ENCODE data around the gene EDC3.
"Not testable (repeated sequence)": the region's sequence is repeated elsewhere in the genome, so short reads cannot be mapped to it uniquely, and the experiment has no call there.

Gene EDC3

GRCh38 chr15:74695597-74696397, at the start of gene EDC3:
Gene EDC3 (minus strand): TSS chr15:74696024. CDS start chr15:74675124, 20,900 bp downstream.
- peak; percentile 31 to 90 (median 75) for DNase-seq

- DNase-seq, result no peak
Observed at GRCh38 chr15:74742422-74742821, 46.6 kb upstream of the EDC3 start.

GRCh38 chr15:74738239-74738638, 42.4 kb upstream of the EDC3 start:
- DNase-seq, result not testable (repeated sequence)

GRCh38 chr15:74735305-74735704, 39.5 kb upstream of the EDC3 start:
- DNase-seq, result no peak

DNA sequence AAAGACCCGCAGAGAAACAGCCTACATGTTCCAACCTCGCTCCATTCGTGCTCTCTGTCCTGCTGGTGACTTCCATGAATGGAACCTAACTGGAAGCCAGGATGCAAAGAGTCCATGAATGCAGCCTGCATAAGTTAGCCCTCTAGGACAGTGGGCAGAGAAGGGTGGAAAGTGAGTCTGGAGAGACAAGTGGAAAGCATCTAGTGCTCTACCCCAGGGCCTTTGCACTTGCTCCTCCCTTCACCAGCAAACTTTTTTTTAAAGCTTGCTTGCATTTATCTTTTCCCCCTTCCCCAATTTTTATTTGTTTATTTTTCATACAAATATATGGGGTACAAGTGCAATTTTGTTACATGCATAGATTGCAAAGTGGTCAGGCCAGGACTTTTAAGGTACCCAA, 37.4 kb upstream of the EDC3 start:
- no peak for DNase-seq

- DNase-seq, result no peak
Observed at GRCh38 chr15:74732846-74733245, 37.0 kb upstream of the EDC3 start.

DNA sequence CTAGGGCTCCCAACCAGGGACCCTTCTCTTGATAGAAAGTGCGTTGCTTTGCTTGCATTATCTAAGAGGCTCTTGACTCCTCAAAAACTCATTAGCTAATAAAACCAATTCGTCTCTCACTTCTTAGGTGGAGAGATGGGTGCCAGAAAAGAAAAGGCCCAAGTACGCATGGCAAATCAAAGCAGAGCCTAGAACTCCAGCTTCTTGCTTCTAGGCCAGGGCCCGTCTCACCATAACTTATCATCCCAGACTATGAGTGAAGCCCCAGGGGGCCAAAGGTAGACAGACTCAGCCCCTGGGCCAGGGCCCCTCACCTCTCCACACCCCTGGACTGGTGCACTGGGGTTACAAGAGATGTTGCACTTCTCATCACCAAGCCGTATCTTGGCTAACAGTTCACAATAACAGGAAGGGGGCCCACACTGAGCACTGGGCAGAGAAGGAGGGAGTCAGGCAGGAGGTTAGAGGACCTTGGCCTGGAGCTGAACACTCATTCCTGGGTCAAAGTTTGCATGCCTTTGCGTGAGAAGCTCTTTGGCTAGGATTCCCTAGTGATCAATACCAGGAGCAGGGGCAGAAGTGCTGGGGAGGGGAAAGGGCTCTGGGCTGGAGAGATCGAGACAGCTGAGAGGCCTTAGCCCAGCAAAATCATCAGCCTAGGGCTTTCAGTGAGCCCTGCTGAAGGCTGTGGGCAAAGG, 34.9 kb upstream of the EDC3 start:
- DNase-seq, result no peak

GRCh38 chr15:74729372-74729771, 33.5 kb upstream of the EDC3 start:
- not testable (repeated sequence) for DNase-seq

GRCh38 chr15:74728699-74729098, 32.9 kb upstream of the EDC3 start:
- not testable (repeated sequence) for DNase-seq

DNA sequence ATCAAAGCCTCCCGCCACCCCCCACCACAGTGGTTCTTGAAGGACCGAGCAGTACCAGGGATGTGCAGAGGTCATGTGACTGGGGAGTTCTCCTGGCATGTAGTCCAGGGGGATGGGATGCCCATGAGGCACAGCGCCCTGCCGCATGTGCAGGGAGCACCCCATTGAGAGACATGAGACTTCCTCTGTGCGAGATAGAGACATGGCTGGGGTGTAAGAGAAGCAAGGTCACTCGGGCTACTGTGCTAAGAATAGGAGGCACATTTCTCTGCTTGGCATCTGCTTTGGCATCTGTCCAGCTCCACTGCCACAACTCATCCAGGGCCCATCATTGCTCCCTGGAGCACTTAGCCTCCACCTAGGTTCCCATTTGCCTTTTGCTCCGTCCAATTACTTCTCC, 31.9 kb upstream of the EDC3 start:
- DNase-seq, result no peak

DNA sequence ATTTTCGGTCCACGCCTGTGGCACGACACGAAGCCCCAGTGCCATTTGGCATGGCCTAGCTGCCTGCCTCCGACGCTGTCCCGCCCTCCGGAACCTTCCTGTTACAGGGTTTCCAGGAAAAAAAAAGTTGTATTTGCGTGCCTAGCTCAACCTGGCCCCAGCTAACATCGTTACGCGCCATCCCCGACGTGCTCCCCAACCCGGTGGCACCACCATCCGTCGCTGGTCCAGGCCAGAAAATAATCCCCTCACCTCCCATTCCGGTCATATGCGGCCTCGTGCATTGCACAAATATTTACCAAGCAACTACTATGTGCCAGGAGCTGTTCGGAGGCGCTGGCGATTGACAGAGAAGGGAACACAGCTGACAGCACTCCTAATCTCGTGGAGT, 30.9 kb upstream of the EDC3 start:
- DNase-seq, result no peak

DNA sequence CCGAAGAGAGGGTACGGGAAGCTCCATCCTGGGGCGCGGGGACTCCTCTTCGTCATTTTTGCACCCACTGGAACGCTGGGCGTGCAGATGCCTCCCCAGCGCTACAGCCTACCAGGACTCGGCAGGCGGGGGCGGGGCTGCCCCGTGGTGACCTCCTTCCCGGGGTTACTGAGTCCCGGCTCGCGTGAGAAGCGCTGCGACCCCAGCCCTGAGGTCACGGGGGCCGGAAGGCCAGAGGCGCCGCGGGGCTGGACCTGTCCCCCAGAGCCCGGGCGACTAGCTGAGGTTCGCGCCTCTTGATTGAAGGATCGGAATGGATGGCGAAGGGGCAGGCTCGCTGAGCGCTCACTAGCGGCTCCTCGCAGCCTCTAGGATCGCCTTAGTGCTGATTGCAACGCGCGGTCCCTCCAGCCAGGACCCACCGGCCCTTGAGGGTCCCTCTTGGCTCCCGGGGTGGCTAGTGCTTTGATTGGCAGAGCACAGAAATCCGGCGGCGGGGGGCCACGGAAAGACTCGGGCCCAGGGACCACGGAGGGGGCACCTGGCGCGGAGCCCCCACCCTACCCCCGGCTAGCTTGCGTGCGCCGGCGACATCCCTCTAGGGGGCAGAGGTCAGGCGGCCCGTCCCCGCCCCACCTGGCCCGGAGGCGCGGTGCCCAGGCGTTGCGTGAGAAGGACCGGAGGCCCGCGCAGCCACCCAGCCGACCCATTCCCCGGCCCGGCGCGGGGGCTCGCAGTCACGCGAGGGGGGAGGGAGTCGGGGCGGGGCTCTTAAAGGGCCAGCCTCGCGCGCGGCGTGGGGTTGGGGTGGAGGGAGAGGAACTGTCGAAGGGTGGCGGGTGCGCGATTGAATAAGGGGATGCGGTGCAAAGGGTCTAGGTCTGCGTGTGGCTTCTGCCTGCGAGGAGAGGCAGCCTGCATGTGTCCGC, 30.3 kb upstream of the EDC3 start:
- DNase-seq, result peak in 9 of 51 donors; percentile 7 to 48 (median 29)

DNA sequence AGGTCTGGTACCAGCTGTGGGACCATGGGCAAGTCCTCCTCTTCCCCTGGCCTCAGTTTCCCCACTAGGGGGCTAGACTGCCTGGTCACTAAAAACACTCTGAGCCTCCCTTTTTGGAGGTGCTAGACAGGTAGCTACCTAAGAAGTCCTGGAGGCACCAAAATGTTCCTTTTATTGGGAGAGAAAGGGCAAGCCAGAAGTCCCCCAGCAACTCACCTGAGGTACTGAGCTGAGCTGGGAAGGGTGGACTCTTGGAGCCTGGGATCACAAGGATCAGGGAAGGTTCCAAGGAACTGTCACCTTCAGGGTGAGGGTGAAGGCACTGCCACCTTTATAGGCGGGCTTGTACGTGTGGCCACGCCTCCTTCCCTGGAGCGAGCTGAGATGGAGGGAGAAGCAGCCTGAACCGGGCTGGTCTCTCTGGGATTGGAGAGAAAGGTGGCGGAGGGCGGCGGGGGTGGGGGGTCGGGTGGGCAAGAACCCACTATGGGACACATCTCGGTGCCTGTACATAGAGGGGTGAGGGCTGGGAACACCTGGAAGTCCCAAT, 29.5 kb upstream of the EDC3 start, which contains the start of gene CYP1A1:
Gene CYP1A1 (minus strand): TSS at position 304 of the 550 bp plus-strand sequence. CDS start 2,431 bp downstream, outside the sequence.
- peak in 6 of 51 donors; percentile 4 to 17 (median 11) for DNase-seq

- no peak for DNase-seq
Observed at GRCh38 chr15:74724570-74725224, 28.9 kb upstream of the EDC3 start.

GRCh38 chr15:74723754-74724334, 28.0 kb upstream of the EDC3 start:
- peak in 8 of 51 donors; percentile 2 to 66 (median 10) for DNase-seq

DNA sequence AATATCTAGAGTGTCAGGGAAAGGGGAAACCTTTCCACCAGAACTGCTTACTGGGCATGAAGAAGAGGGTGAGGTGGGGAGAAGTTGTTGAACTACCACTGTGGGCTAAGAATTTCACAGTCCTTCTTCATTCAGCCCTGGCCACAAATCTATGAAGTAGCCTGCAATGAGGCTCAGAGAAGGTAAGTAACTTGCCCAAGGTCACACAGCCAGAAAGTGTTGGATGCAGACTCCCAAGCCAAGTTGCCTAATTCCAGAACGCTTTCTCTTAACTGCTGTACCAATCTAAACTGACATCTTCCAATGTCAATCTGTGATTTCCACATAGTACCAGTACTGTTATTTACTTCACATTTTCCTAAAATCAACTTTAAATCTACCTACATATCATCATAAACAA, 27.4 kb upstream of the EDC3 start:
- DNase-seq, result no peak

DNA sequence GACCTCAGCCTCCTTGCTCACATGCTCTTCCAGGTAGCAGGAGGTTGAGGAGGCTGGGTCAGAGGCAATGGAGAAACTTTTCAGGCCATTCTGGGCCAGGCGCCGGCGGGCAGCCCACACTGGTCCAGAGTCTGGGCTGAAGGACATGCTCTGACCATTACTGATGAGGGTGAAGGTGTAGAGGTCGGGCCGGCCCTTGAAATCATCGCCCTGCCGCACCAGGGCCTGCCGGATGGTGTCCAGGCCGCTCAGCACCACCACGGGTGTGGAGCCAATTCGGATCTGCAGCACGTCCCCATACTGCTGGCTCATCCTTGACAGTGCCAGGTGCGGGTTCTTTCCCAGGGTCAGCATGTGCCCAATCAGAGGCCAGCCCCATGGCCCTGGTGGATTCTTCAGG, 26.8 kb upstream of the EDC3 start:
- no peak for DNase-seq

DNA sequence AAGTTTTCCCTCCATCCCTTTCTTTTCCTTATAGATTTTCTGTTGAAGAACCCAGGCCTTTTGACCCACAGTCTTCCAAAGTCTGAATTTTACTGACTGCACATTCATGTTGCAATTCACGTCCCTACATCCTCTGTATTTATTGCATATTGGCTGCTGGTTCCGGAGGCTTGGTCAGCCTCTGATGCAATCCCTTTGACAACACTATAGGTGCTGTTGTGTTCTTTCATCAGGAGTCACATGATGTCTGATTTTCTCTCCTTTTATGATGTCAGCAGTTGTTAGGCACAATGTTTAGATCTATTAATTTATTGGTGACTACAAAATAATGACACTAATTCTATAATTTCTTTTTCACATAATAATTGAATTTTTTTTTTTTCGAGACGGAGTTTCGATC, 20.8 kb upstream of the EDC3 start:
- DNase-seq, result no peak

GRCh38 chr15:74712311-74712710, 16.5 kb upstream of the EDC3 start:
- no peak for DNase-seq

Data from hypothalamus (tissue), 51 donors.